GM12864 (cell line): ENCODE measurements around the gene SATL1.
"Not testable (repeated sequence)": the region's sequence is repeated elsewhere in the genome, so short reads cannot be mapped to it uniquely, and the experiment has no call there.

ENCODE experiments used
- DNase-seq: peaks from one replicate; pipeline ENCODE4 v3.0.0-alpha.2; 2011; ENCODE audit warnings: low read depth
- H3K4me3 ChIP-seq: 2 replicates; pipeline ENCODE4 v1.5.1; 2011; ENCODE audit warnings: mild to moderate bottlenecking, low read depth, low read length, control low read depth
- TF ChIP-seq, protein P1 (sequence below): IDR thresholded peaks from 2 replicates; pipeline ENCODE4 v1.5.1; 2011; ENCODE audit warnings: low read depth, mild to moderate bottlenecking, moderate library complexity, low read length, control low read depth, inconsistent platforms; ENCODE audit errors: missing control alignments

The SATL1 gene

DNA sequence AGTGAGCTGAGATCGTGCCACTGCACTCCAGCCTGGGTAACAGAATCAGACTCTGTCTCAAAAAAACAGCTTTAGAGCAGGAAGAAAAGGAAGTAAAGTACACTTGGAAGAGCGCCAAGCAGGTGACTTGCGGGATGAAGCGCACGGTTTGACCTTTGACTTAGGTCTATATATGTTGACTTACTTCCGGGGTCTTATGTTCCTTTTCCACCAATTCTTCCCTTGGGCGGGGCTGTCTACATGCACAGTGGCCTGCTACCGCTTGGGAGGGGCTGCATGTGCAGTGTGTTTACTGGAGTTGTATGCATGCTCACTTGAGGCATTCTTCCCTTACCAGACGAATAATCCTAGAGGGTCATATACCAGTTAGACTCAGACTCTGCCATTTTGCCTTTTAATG, 131.3 kb downstream of the SATL1 start:
- no peak for DNase-seq
- H3K4me3 ChIP-seq = no peak overlapping the region
- TF ChIP-seq, protein P1, sequence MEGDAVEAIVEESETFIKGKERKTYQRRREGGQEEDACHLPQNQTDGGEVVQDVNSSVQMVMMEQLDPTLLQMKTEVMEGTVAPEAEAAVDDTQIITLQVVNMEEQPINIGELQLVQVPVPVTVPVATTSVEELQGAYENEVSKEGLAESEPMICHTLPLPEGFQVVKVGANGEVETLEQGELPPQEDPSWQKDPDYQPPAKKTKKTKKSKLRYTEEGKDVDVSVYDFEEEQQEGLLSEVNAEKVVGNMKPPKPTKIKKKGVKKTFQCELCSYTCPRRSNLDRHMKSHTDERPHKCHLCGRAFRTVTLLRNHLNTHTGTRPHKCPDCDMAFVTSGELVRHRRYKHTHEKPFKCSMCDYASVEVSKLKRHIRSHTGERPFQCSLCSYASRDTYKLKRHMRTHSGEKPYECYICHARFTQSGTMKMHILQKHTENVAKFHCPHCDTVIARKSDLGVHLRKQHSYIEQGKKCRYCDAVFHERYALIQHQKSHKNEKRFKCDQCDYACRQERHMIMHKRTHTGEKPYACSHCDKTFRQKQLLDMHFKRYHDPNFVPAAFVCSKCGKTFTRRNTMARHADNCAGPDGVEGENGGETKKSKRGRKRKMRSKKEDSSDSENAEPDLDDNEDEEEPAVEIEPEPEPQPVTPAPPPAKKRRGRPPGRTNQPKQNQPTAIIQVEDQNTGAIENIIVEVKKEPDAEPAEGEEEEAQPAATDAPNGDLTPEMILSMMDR = no peak

DNA sequence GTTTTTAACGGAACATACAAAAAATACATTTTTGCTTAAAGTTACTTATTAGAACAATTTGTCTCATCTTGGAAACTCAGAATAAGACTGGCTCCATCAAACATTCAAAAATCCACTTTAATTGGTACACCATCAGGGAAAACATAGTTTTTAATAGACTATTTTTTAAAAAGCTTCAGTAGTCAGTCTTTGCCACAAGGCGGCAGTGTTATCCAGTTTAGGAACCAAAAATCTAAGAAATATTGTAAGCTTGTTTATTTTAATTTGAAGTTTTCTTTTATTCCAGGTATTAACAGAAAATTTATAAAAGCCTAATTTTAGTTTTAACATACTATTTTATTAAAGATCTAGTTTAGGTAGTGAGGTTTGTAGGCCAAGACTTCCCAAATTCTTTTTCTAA, 132.2 kb downstream of the SATL1 start:
- TF ChIP-seq, protein P1 = peak; percentile 45
- no peak overlapping the region for H3K4me3 ChIP-seq
- no peak for DNase-seq

GRCh38 chrX:85109235-85109634, 134.3 kb downstream of the SATL1 start:
- H3K4me3 ChIP-seq = no peak overlapping the region
- TF ChIP-seq, protein P1 = peak; percentile 49
- no peak for DNase-seq

- H3K4me3 ChIP-seq = no peak overlapping the region
- no peak for DNase-seq
- TF ChIP-seq, protein P1 = no peak
Observed at GRCh38 chrX:85108165-85108564, 135.4 kb downstream of the SATL1 start.

- TF ChIP-seq, protein P1 = no peak
- DNase-seq = no peak
- no peak overlapping the region for H3K4me3 ChIP-seq
Observed at GRCh38 chrX:85107407-85107806, 136.2 kb downstream of the SATL1 start.

DNA sequence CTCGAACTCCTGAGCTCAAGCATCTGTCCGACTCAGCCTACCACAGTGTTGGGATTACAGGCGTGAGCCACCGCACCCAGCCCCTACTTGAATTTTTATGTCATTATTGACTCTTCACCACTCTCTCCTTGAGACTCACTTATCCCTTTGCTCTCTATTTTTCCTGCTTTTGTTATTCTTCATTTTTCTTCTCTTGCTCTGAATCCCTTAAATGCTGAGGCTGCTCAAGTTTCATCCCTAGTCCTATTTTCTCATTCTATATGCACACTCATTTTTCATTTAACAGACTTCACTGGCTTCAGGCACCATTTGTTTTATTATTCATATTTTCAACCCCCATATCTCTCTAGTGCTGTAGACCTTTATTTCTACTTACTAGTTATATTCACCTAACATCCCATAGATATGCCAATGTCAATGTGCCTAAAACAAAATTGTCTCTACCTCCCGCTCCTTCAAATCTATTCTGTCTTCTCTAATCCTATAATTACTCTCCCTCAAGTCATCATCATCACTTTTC, 154.2 kb downstream of the SATL1 start:
- TF ChIP-seq, protein P1 = no peak
- DNase-seq = no peak
- H3K4me3 ChIP-seq = no peak overlapping the region

- no peak for DNase-seq
- no peak overlapping the region for H3K4me3 ChIP-seq
- TF ChIP-seq, protein P1 = peak; percentile 54
Observed at GRCh38 chrX:85084770-85085393, 158.7 kb downstream of the SATL1 start.

GRCh38 chrX:85077247-85077646, 166.3 kb downstream of the SATL1 start:
- not testable (repeated sequence) for H3K4me3 ChIP-seq, DNase-seq
